Measurements from ENCODE around the gene PON1.

Gene PON1

DNA sequence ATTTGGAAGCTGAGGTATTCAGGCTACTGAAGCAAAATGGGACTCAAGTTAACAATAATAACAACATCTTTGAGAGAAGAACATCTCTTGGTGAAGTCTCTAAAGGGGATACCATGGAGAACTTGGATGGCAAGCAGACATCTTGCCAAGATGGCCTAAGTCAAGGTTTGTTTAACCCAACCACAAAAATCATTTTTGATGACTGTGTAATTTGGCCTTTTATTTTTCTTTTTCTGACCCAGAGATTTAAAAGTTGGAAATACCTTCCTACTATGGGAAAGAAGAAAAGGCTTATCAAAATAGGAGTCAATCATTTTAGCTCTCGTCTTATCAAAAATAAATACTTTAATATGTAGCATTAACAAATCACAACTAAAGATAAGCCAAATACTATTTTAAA is 72.4 kb downstream of the PON1 start:
- DNase-seq = no peak

DNA sequence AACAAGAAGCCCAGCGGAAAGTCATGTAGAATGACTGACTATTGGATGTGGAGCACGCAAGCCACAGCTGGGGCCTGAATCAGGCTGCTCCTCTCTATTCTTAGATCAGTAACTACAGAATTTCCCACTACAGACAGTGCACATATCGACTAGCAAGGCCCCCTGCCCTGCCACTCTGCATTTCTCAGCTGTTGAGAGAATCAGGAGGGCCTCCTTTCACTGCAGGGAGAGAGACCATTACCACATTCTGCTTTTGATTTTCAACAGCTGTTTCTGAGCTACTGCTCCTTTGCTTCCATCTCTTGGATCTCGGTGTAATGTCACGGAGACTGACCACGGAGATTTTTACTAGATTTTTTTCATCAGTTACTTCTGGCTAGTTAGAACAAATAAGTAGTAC is 73.8 kb downstream of the PON1 start:
- no peak for DNase-seq

All from CD4-positive, alpha-beta T cell treated with Interleukin-1 beta for 1 hour (primary cell).